Left ventricle myocardium inferior (tissue), 1 donor: Measurements from ENCODE around the gene BCAR1. TPM values are rescaled to one million over a fixed set of nuclear protein-coding genes. Genes with fewer than 3 reads are reported as not detected.

Experiments used
- DNase-seq: peaks from one replicate; pipeline ENCODE4 v3.0.0-alpha.2; 2020
- H3K27ac ChIP-seq: fragments of 200-600 bp; replicated peaks from 2 replicates; pipeline ENCODE4 v1.8.0; 2021
- H3K27me3 ChIP-seq: fragments of 200-600 bp; 2 replicates; pipeline ENCODE4 v1.8.0; 2021; ENCODE audit warnings: low read depth
- H3K36me3 ChIP-seq: fragments of 200-600 bp; 2 replicates; pipeline ENCODE4 v1.8.0; 2021
- H3K4me1 ChIP-seq: fragments of 200-600 bp; 2 replicates; pipeline ENCODE4 v1.8.0; 2021
- H3K4me3 ChIP-seq: fragments of 200-600 bp; 2 replicates; pipeline ENCODE4 v1.8.0; 2021; ENCODE audit warnings: mild to moderate bottlenecking, moderate library complexity
- H3K9me3 ChIP-seq: fragments of 200-600 bp; replicated peaks from 2 replicates; pipeline ENCODE4 v1.8.0; 2021
- intact Hi-C: fragments of 100-400 bp; cut with micrococcal nuclease; formaldehyde crosslinking; loops from one replicate; pipeline ENCODE4 v1.11.0; 2022
- long read RNA-seq: library from polyadenylated mRNA; unstranded; transcript quantifications from one replicate; pipeline ENCODE4 v2.0.0, GENCODE V29; 2021
- total RNA-seq: library from RNA; stranded (reverse); fragmentation: NEBNext Ultra II Directional; extraction: Animal tissue kit (Norgen Biotek cat#: 25700); gene quantifications from one replicate; pipeline ENCODE4 v1.2.1, GENCODE V29; 2021
- TF ChIP-seq, protein P1 (sequence below): fragments of 200-600 bp; IDR thresholded peaks from 2 replicates; pipeline ENCODE4 v1.8.0; 2021; ENCODE audit warnings: antibody characterized with exemption, mild to moderate bottlenecking, borderline replicate concordance
- donor health status: DM: no; HTN: yes; CAD: no; lungs with severe emphysema.

Gene BCAR1, protein sequence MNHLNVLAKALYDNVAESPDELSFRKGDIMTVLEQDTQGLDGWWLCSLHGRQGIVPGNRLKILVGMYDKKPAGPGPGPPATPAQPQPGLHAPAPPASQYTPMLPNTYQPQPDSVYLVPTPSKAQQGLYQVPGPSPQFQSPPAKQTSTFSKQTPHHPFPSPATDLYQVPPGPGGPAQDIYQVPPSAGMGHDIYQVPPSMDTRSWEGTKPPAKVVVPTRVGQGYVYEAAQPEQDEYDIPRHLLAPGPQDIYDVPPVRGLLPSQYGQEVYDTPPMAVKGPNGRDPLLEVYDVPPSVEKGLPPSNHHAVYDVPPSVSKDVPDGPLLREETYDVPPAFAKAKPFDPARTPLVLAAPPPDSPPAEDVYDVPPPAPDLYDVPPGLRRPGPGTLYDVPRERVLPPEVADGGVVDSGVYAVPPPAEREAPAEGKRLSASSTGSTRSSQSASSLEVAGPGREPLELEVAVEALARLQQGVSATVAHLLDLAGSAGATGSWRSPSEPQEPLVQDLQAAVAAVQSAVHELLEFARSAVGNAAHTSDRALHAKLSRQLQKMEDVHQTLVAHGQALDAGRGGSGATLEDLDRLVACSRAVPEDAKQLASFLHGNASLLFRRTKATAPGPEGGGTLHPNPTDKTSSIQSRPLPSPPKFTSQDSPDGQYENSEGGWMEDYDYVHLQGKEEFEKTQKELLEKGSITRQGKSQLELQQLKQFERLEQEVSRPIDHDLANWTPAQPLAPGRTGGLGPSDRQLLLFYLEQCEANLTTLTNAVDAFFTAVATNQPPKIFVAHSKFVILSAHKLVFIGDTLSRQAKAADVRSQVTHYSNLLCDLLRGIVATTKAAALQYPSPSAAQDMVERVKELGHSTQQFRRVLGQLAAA
- total RNA-seq = 82.8 TPM
- long read RNA-seq, full-length matches to known transcripts = 245 of 379 reads
- long read RNA-seq, partial matches to known transcripts = 79 of 379 reads
- long read RNA-seq, other reads (novel, unspliced or antisense) = 55 of 379 reads

DNA sequence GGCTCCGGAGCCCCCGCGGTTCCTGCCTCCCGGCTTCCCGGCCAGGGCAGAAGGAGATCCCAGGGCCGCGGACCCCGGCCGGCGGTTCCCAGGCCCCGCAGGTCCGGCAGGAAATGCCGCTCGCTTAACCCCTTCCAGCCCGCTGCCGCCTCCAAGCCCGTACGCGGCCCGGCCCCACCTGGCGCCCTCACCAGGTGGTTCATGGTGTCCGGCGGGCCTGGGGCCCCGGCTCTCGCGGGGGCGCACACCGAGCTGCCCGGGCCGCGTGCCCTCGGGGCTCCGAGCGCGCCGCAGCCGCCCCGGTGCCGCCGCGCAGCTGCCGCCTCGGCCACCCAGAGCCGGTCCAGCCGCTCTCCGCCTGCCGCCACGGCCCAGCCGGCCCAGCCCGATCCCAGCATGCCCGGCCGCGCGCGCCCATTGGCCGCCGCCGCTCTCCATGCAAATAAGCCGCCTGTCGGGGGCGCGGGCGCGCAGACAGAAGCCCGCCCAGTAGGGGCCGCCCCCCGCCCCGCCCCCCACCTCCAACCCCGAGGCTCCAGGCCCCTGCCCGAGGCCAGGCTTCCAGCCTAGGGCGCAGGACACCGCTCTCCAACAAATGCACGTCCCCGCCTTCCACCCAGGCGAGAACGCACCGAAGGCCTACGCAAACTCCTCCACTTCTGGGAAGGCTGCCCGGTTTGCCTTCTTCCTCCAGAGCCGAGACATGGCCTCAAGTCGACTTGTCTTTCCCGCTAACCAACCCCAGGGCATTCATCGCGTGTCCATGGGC, at the start of gene BCAR1:
Gene BCAR1, minus strand, starts transcription at position 345 of the 769 bp plus-strand sequence. Its CDS starts 142 bp downstream, at position 203.
- Histone ChIP-seq H3K4me1 (peaks cover 97% of the 10 kb centered on the region), H3K36me3 (no peaks in the 10 kb centered on the region), H3K27me3 (no peaks in the 10 kb centered on the region), H3K27ac (peak within 1 kb of the TSS; percentile 98), H3K4me3 (peak within 1 kb of the TSS; percentile 97), H3K9me3 (no peaks in the 10 kb centered on the region)
- TF ChIP-seq, protein P1, sequence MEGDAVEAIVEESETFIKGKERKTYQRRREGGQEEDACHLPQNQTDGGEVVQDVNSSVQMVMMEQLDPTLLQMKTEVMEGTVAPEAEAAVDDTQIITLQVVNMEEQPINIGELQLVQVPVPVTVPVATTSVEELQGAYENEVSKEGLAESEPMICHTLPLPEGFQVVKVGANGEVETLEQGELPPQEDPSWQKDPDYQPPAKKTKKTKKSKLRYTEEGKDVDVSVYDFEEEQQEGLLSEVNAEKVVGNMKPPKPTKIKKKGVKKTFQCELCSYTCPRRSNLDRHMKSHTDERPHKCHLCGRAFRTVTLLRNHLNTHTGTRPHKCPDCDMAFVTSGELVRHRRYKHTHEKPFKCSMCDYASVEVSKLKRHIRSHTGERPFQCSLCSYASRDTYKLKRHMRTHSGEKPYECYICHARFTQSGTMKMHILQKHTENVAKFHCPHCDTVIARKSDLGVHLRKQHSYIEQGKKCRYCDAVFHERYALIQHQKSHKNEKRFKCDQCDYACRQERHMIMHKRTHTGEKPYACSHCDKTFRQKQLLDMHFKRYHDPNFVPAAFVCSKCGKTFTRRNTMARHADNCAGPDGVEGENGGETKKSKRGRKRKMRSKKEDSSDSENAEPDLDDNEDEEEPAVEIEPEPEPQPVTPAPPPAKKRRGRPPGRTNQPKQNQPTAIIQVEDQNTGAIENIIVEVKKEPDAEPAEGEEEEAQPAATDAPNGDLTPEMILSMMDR = peak; percentile 39
- intact Hi-C loops = no loop called here
- DNase-seq = peak; percentile 92

DNA sequence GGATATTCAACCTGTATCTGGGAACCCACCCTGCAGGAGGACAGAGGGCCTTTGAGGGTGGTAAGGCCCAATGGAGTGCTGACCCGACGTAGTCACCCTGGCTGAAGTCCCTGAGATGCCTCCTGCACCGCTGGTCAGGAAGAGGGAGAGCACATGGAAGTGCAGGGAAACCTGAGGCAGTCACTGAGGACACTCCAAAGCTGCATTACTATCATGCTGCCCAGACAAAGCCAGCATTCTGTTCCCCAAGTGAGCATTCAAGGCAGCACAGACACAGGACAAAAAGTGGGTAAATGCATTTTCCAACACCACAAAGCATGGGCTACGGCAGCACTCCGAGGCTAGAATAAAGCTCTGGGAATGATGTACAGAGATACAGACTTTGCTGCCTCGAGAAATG, 46.8 kb upstream of the BCAR1 start:
- Histone ChIP-seq H3K27ac (no peak overlapping the region), H3K4me1 (peaks cover 26% of the 10 kb centered on the region), H3K4me3 (no peak overlapping the region), H3K27me3 (no peaks in the 10 kb centered on the region), H3K9me3 (no peaks in the 10 kb centered on the region), H3K36me3 (peaks cover 55% of the 10 kb centered on the region)
- no peak for DNase-seq
- TF ChIP-seq, protein P1 = no peak
- intact Hi-C loops = no loop called here

DNA sequence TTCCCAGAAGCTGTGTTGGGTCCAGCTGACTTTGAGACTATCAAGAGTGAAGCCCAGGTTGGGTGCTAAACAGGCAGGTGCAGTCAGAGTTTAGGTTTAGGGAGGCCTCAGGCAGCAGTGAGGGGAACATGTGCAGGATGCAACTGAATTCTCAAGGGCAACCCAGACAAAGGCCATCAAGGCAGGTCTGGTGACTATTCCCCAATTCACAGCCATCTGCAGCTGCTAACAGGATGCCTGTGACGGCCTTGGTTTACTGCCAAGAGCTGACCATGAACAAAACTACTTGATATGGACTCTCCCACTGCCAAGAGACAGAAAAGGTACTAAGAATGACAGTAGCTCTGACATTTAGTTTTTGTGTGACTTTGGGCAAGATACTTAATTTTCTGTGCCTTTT, 45.2 kb upstream of the BCAR1 start:
- TF ChIP-seq, protein P1 = no peak
- H3K36me3 ChIP-seq = peaks cover 55% of the 10 kb centered on the region
- H3K4me1 ChIP-seq = peaks cover 31% of the 10 kb centered on the region
- peak overlapping the region; percentile 73 for H3K27ac ChIP-seq
- DNase-seq = peak; percentile 56
- no peaks in the 10 kb centered on the region for H3K9me3 ChIP-seq
- no peaks in the 10 kb centered on the region for H3K27me3 ChIP-seq
- H3K4me3 ChIP-seq = no peak overlapping the region
- intact Hi-C loops = no loop called here

DNA sequence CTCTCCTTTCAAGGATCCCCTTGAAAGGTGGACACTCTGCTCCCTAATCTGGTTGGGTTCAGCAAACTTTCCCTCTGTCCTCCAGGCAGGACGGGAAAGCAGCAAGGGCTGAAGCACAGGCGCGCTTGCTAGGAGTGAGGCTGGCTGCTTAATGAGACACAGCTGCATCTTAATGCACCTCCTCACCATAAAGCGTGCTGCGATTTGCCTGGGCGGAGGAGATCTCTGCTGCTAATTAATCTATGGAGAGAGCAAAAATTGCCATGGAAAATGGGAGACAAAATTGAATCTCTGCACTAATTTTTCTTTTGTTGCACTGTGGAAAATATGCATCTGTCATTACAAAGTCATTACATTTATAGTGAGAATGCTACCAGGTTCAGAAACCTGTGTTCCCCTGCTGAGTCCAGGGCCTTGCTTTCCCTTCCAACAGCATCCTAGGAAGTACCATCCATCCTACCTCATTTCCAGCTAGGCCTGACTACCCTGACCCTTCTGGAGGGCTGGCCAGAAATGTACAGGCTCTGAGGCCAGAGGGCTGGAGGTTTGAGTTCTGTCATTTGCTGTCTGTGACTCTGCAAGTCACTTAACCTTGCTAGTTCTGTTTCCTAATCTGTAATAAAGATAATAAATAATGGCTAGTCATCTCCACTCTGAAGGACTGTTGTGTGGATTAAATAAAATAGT, 43.5 kb upstream of the BCAR1 start:
- Histone ChIP-seq H3K4me3 (no peak overlapping the region), H3K27me3 (no peaks in the 10 kb centered on the region), H3K27ac (no peak overlapping the region), H3K9me3 (no peaks in the 10 kb centered on the region), H3K4me1 (peaks cover 36% of the 10 kb centered on the region), H3K36me3 (peaks cover 40% of the 10 kb centered on the region)
- no peak for DNase-seq
- TF ChIP-seq, protein P1 = no peak
- intact Hi-C loops = no loop called here
